Calu3 (cell line): Measurements from ENCODE around the gene HS3ST4. TPM values are rescaled to one million over a fixed set of nuclear protein-coding genes. Genes with fewer than 3 reads are reported as not detected.

ENCODE experiments used
- BruUV-seq: library from RNA; stranded (reverse); fragments of 400-500 nt; replicated peaks from 2 replicates; lab custom pipeline; 2021; lab: Mats Ljungman, UMichigan
- CTCF ChIA-PET: fragments of 300-600 bp; sonication (Branson Sonifier 250); formaldehyde crosslinking; loops from one replicate; lab custom pipeline; 2022; ENCODE audit warnings: antibody characterized with exemption; lab: Charles Lee
- DNase-seq: peaks from one replicate; pipeline ENCODE4 v3.0.0; 2022
- H3K27ac Mint-ChIP-seq: one replicate; pipeline ENCODE4 v1.8.0; 2022; ENCODE audit warnings: mixed read lengths; ENCODE audit not compliant: unreplicated experiment
- H3K27me3 Mint-ChIP-seq: one replicate; pipeline ENCODE4 v1.8.0; 2022; ENCODE audit warnings: mixed read lengths; ENCODE audit not compliant: unreplicated experiment
- H3K36me3 Mint-ChIP-seq: one replicate; pipeline ENCODE4 v1.8.0; 2022; ENCODE audit warnings: mild to moderate bottlenecking, moderate library complexity, mixed read lengths; ENCODE audit not compliant: insufficient read depth, unreplicated experiment
- H3K4me1 Mint-ChIP-seq: one replicate; pipeline ENCODE4 v1.8.0; 2022; ENCODE audit warnings: mild to moderate bottlenecking, low read depth, mixed read lengths; ENCODE audit not compliant: unreplicated experiment
- H3K4me3 Mint-ChIP-seq: one replicate; pipeline ENCODE4 v1.8.0; 2022; ENCODE audit warnings: mild to moderate bottlenecking, low read depth, moderate library complexity, mixed read lengths; ENCODE audit not compliant: unreplicated experiment
- H3K9me3 Mint-ChIP-seq: one replicate; pipeline ENCODE4 v1.8.0; 2022; ENCODE audit warnings: low read depth, mixed read lengths; ENCODE audit not compliant: unreplicated experiment
- intact Hi-C: fragments of 100-400 bp; cut with micrococcal nuclease; formaldehyde crosslinking; loops from one replicate; pipeline ENCODE4 v1.10.0; 2022; ENCODE audit not compliant: unreplicated experiment
- total RNA-seq: library from RNA; stranded (reverse); gene quantifications from 2 replicates; pipeline ENCODE4 v1.2.3, GENCODE V29; 2022
- TF ChIP-seq, protein P1 (sequence below): fragments of 200-600 bp; IDR thresholded peaks from one replicate; pipeline ENCODE4 v1.8.0; 2022; ENCODE audit warnings: antibody characterized with exemption; ENCODE audit not compliant: unreplicated experiment

HS3ST4 gene
- total RNA-seq, 1 experiment from 2014 or later: not detected

DNA sequence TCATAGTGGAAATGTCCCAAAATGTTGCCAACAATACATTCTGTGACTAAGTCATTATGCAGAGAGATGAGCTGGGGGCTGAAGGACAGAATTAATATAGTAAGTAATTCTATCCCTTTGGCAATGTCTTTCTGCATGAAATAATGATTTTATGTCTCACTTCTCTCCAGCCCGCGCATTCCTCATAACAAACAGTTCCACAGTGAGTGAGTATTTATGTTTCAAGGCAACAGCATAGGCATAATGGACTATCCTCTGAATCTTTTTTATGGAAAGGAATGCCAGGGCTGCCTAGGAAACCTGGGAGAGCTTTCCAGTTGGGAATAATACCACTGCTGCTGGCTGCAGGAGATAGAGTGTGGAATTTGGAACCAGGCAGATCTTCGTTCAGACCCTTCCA lies 477.7 kb downstream of the HS3ST4 start:
- no peak overlapping the region for H3K4me3 Mint-ChIP-seq
- TF ChIP-seq, protein P1, sequence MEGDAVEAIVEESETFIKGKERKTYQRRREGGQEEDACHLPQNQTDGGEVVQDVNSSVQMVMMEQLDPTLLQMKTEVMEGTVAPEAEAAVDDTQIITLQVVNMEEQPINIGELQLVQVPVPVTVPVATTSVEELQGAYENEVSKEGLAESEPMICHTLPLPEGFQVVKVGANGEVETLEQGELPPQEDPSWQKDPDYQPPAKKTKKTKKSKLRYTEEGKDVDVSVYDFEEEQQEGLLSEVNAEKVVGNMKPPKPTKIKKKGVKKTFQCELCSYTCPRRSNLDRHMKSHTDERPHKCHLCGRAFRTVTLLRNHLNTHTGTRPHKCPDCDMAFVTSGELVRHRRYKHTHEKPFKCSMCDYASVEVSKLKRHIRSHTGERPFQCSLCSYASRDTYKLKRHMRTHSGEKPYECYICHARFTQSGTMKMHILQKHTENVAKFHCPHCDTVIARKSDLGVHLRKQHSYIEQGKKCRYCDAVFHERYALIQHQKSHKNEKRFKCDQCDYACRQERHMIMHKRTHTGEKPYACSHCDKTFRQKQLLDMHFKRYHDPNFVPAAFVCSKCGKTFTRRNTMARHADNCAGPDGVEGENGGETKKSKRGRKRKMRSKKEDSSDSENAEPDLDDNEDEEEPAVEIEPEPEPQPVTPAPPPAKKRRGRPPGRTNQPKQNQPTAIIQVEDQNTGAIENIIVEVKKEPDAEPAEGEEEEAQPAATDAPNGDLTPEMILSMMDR: no peak
- H3K36me3 Mint-ChIP-seq: no peaks in the 10 kb centered on the region
- no peak overlapping the region for H3K27ac Mint-ChIP-seq
- no TSS peak for BruUV-seq
- CTCF ChIA-PET: no interaction called here
- DNase-seq: no peak
- peaks cover 27% of the 10 kb centered on the region for H3K9me3 Mint-ChIP-seq
- no peaks in the 10 kb centered on the region for H3K4me1 Mint-ChIP-seq
- intact Hi-C loops: no loop called here
- no peaks in the 10 kb centered on the region for H3K27me3 Mint-ChIP-seq

DNA sequence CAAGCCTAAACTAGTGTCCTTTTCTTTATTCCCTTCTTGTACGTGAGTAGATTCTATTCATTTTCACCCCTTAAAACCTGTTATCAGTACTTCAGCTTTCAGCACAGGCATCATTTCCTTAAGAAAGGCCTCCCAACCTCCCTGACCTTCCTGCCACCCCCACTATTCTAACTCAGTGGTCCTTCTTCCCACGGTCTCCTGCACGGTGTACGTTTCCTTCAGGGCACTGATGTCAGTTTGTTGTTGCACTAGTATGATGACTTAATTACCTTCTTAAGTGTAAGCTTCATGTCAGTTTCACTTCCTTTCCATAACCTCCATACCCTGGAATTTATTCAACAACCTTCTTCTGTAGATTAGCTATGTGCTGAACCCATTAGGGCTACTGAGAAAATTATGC lies 484.2 kb downstream of the HS3ST4 start:
- Mint-ChIP-seq H3K27ac (no peak overlapping the region), H3K27me3 (no peaks in the 10 kb centered on the region), H3K4me3 (no peak overlapping the region), H3K36me3 (no peaks in the 10 kb centered on the region), H3K4me1 (no peaks in the 10 kb centered on the region), H3K9me3 (peaks cover 23% of the 10 kb centered on the region)
- no peak for DNase-seq
- no TSS peak for BruUV-seq
- CTCF ChIA-PET: no interaction called here
- TF ChIP-seq, protein P1: no peak
- intact Hi-C loops: no loop called here

DNA sequence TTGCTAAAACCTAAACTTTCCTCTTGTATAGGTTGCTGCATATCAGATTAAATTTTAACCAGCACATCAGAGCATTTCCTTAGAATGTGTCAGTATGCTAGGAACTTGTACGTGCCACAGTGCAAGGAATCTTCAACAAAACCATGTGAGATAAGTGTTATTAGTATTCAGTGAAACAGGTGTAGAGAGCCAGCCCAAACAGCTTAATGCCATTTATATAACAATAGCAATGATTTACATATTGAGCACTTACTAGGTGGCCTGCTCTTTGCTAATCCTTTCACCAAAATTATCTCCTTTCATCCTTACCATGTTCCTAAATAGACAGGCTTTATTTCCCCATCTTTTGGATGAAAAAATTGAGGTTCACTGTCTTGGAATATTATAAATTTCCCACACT lies 485.7 kb downstream of the HS3ST4 start:
- H3K27me3 Mint-ChIP-seq: no peaks in the 10 kb centered on the region
- no TSS peak for BruUV-seq
- TF ChIP-seq, protein P1: no peak
- H3K4me1 Mint-ChIP-seq: no peaks in the 10 kb centered on the region
- intact Hi-C loops: no loop called here
- CTCF ChIA-PET: no interaction called here
- no peak overlapping the region for H3K27ac Mint-ChIP-seq
- peaks cover 28% of the 10 kb centered on the region for H3K9me3 Mint-ChIP-seq
- no peaks in the 10 kb centered on the region for H3K36me3 Mint-ChIP-seq
- H3K4me3 Mint-ChIP-seq: no peak overlapping the region
- no peak for DNase-seq

- Mint-ChIP-seq H3K4me3 (no peak overlapping the region), H3K36me3 (no peaks in the 10 kb centered on the region), H3K4me1 (no peaks in the 10 kb centered on the region), H3K27ac (no peak overlapping the region), H3K9me3 (peaks cover 28% of the 10 kb centered on the region), H3K27me3 (no peaks in the 10 kb centered on the region)
- CTCF ChIA-PET: no interaction called here
- TF ChIP-seq, protein P1: no peak
- DNase-seq: no peak
- BruUV-seq: no TSS peak
- intact Hi-C loops: no loop called here
Measured at GRCh38 chr16:26178298-26178697, 486.5 kb downstream of the HS3ST4 start.
